ENCODE results near the gene TENM3. TPM values are rescaled to one million over a fixed set of nuclear protein-coding genes. Genes with fewer than 3 reads are reported as not detected.

The TENM3 gene
- total RNA-seq, 2 donors from 2014 or later, result 21.4 to 52.3 TPM

- Histone ChIP-seq H3K36me3 (no peaks in the 10 kb centered on the region), H3K4me1 (replicated peaks) (no peaks in the 10 kb centered on the region), H3K27me3 (replicated peaks; ENCODE audit: insufficient read depth) (no peaks in the 10 kb centered on the region), H3K27ac (no peak overlapping the region), H3K9me3 (no peaks in the 10 kb centered on the region), H3K4me3 (no peak overlapping the region)
- DNase-seq (ENCODE audit: low spot score), result no peak
- TF ChIP-seq CTCF (IDR thresholded peaks at IDR 0.05) (no peak), POLR2AphosphoS5 (IDR thresholded peaks at IDR 0.05) (no peak), POLR2A (IDR thresholded peaks at IDR 0.05) (no peak)
- WGBS, result 87% methylated on average over 6 of the region's 6 CpGs
- intact Hi-C loops (cut with DNase I), result no loop called here
Measured at GRCh38 chr4:182344968-182345367, 101.8 kb downstream of the TENM3 start.

- WGBS, result 86% methylated on average over 7 of the region's 7 CpGs
- no peaks in the 10 kb centered on the region for H3K27me3 ChIP-seq (replicated peaks; ENCODE audit: insufficient read depth)
- no peaks in the 10 kb centered on the region for H3K4me1 ChIP-seq (replicated peaks)
- H3K9me3 ChIP-seq, result no peaks in the 10 kb centered on the region
- no peaks in the 10 kb centered on the region for H3K36me3 ChIP-seq
- DNase-seq (ENCODE audit: low spot score), result no peak
- intact Hi-C loops (cut with DNase I), result no loop called here
- no peak overlapping the region for H3K4me3 ChIP-seq
- no peak overlapping the region for H3K27ac ChIP-seq
- TF ChIP-seq CTCF (IDR thresholded peaks at IDR 0.05), result no peak
- TF ChIP-seq POLR2A (IDR thresholded peaks at IDR 0.05), result no peak
- TF ChIP-seq POLR2AphosphoS5 (IDR thresholded peaks at IDR 0.05), result no peak
Measured at GRCh38 chr4:182346250-182346649, 103.0 kb downstream of the TENM3 start.

GRCh38 chr4:182346675-182347375, 103.6 kb downstream of the TENM3 start:
- Histone ChIP-seq H3K4me3 (no peak overlapping the region), H3K9me3 (no peaks in the 10 kb centered on the region), H3K27ac (no peak overlapping the region), H3K36me3 (no peaks in the 10 kb centered on the region), H3K27me3 (replicated peaks; ENCODE audit: insufficient read depth) (no peaks in the 10 kb centered on the region), H3K4me1 (replicated peaks) (no peaks in the 10 kb centered on the region)
- WGBS, result 70% methylated on average over 11 of the region's 11 CpGs
- DNase-seq (ENCODE audit: low spot score), result no peak
- intact Hi-C loops (cut with DNase I), result no loop called here
- TF ChIP-seq CTCF (IDR thresholded peaks at IDR 0.05), result no peak
- TF ChIP-seq POLR2AphosphoS5 (IDR thresholded peaks at IDR 0.05), result no peak
- TF ChIP-seq POLR2A (IDR thresholded peaks at IDR 0.05), result no peak

GRCh38 chr4:182348779-182349326, 105.7 kb downstream of the TENM3 start:
- no peak for TF ChIP-seq CTCF (IDR thresholded peaks at IDR 0.05)
- TF ChIP-seq POLR2AphosphoS5 (IDR thresholded peaks at IDR 0.05), result no peak
- no peak for TF ChIP-seq POLR2A (IDR thresholded peaks at IDR 0.05)
- H3K36me3 ChIP-seq, result no peaks in the 10 kb centered on the region
- DNase-seq (ENCODE audit: low spot score), result no peak
- H3K4me1 ChIP-seq (replicated peaks), result no peaks in the 10 kb centered on the region
- no peak overlapping the region for H3K27ac ChIP-seq
- no peaks in the 10 kb centered on the region for H3K27me3 ChIP-seq (replicated peaks; ENCODE audit: insufficient read depth)
- 47% methylated on average over 5 of the region's 5 CpGs for WGBS
- intact Hi-C loops (cut with DNase I), result no loop called here
- H3K9me3 ChIP-seq, result no peaks in the 10 kb centered on the region
- no peak overlapping the region for H3K4me3 ChIP-seq

GRCh38 chr4:182350041-182350440, 106.8 kb downstream of the TENM3 start:
- no peaks in the 10 kb centered on the region for H3K9me3 ChIP-seq
- no peaks in the 10 kb centered on the region for H3K27me3 ChIP-seq (replicated peaks; ENCODE audit: insufficient read depth)
- intact Hi-C loops (cut with DNase I), result no loop called here
- TF ChIP-seq POLR2AphosphoS5 (IDR thresholded peaks at IDR 0.05) (no peak), CTCF (IDR thresholded peaks at IDR 0.05) (no peak), POLR2A (IDR thresholded peaks at IDR 0.05) (no peak)
- no peaks in the 10 kb centered on the region for H3K36me3 ChIP-seq
- H3K4me3 ChIP-seq, result no peak overlapping the region
- WGBS, result 78% methylated on average over 3 of the region's 3 CpGs
- H3K27ac ChIP-seq, result no peak overlapping the region
- no peak for DNase-seq (ENCODE audit: low spot score)
- no peaks in the 10 kb centered on the region for H3K4me1 ChIP-seq (replicated peaks)
